Measurements from ENCODE around the gene HSF5.

The HSF5 gene

GRCh38 chr17:58475985-58476384, 12.2 kb downstream of the HSF5 start:
- DNase-seq, result no peak

GRCh38 chr17:58470356-58470755, 17.9 kb downstream of the HSF5 start:
- no peak for DNase-seq

- DNase-seq, result no peak
These were observed 19.3 kb downstream of the HSF5 start for GRCh38 chr17:58468944-58469343.

GRCh38 chr17:58455491-58455890, 32.7 kb downstream of the HSF5 start:
- DNase-seq, result no peak

GRCh38 chr17:58452738-58453137, 35.5 kb downstream of the HSF5 start:
- no peak for DNase-seq

- DNase-seq, result peak; percentile 65
These were observed 40.9 kb downstream of the HSF5 start for GRCh38 chr17:58447039-58447975.

GRCh38 chr17:58446086-58446485, 42.1 kb downstream of the HSF5 start:
- no peak for DNase-seq

- no peak for DNase-seq
These were observed 51.4 kb downstream of the HSF5 start for GRCh38 chr17:58436805-58437239.

- DNase-seq, result no peak
These were observed 52.0 kb downstream of the HSF5 start for GRCh38 chr17:58436245-58436644.

GRCh38 chr17:58432806-58433573, 55.2 kb downstream of the HSF5 start:
- DNase-seq, result no peak

- no peak for DNase-seq
These were observed 60.4 kb downstream of the HSF5 start for GRCh38 chr17:58427807-58428206.

GRCh38 chr17:58421711-58422110, 66.5 kb downstream of the HSF5 start:
- no peak for DNase-seq

GRCh38 chr17:58420827-58421226, 67.4 kb downstream of the HSF5 start:
- no peak for DNase-seq

- peak; percentile 86 for DNase-seq
These were observed 70.7 kb downstream of the HSF5 start, which contains the start of gene RNF43 for GRCh38 chr17:58417300-58418092. RNF43 (minus strand) TSS chr17:58417534; CDS start chr17:58415577, 1,957 bp downstream.

- DNase-seq, result no peak
These were observed 71.3 kb downstream of the HSF5 start for GRCh38 chr17:58416937-58417299.

- no peak for DNase-seq
These were observed 71.8 kb downstream of the HSF5 start for GRCh38 chr17:58416396-58416795.

- no peak for DNase-seq
These were observed 72.7 kb downstream of the HSF5 start for GRCh38 chr17:58415371-58416055.

GRCh38 chr17:58414596-58414997, 73.6 kb downstream of the HSF5 start:
- no peak for DNase-seq

- DNase-seq, result no peak
These were observed 74.5 kb downstream of the HSF5 start for GRCh38 chr17:58413684-58414083.

GRCh38 chr17:58412961-58413586, 75.1 kb downstream of the HSF5 start:
- no peak for DNase-seq

- no peak for DNase-seq
These were observed 76.0 kb downstream of the HSF5 start for GRCh38 chr17:58412064-58412703.
